Superior temporal gyrus (tissue), 1 donor: ENCODE measurements around the gene LSM3.

Source experiments
- DNase-seq: peaks from one replicate; pipeline ENCODE4 v3.0.0-alpha.2; 2016; ENCODE audit errors: extremely low spot score

The LSM3 gene

GRCh38 chr3:14241716-14242115, 63.1 kb downstream of the LSM3 start:
- DNase-seq, result no peak

- no peak for DNase-seq
Measured at GRCh38 chr3:14242490-14243311, 64.1 kb downstream of the LSM3 start.

DNA sequence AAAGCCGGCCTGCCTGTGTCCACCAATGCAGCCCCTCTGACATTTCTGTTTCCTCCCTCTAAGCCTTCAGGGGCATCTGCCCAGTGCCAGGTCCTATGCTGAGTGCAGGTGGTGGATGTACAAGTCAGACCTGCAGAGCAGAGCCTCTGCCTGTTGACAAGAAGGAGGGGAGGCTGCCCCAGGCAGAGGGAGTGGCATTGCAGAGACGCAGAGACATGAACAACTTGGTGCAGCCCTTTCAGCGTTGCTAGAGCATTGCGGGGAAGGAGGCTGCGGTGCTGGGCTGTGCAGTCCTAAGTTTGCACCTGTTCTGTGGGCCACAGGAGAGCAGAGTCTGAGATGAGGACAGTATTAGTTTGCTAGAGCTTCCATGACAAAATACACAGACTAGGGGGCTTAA, 65.2 kb downstream of the LSM3 start:
- DNase-seq, result no peak

- DNase-seq, result no peak
Measured at GRCh38 chr3:14244521-14245247, 66.1 kb downstream of the LSM3 start.

- DNase-seq, result no peak
Measured at GRCh38 chr3:14245248-14245639, 66.6 kb downstream of the LSM3 start.

GRCh38 chr3:14245822-14246221, 67.2 kb downstream of the LSM3 start:
- DNase-seq, result no peak

DNA sequence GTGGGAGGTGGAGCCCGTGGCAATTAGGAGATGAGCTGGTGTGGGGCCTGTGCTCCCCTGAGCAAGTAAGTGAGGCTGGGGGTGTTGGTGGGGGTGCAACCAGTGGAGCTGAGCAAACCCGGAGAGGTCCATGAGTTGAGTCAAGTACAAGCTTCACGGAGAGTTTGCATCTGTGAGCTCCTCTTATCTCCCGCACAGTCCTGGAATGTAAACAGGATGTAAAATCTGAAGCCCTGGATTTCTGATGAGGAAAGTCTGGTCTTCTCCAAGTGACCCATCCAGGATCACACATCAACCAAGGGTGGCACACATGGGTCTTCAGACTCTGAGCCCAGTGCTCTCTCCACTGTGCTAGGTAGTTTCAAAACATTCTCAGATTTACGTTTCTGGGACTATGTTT, 67.8 kb downstream of the LSM3 start:
- no peak for DNase-seq

DNA sequence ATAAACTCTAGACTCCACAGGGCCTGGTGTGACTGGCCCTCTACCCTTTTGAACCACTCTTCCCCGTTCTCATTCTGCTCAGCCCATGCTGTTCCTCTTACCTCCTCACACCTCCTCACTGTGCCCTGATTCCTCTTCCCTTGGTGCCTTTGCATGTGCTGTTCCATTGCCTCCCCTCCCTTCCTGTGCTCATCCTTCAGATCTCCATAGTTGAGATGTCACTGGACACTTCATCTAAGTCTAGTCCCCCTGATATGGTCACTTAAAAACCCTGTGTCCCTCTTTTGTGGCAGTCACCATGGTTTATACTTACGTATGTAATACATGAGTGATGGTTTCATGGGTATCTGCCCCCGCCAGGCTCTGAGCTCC, 69.8 kb downstream of the LSM3 start:
- no peak for DNase-seq

- DNase-seq, result peak; percentile 76
Measured at GRCh38 chr3:14248849-14249523, 70.4 kb downstream of the LSM3 start.
